ENCODE results near the gene SLC35B4.
A peak's percentile ranks its signal among the peaks of the same experiment; 100 is the strongest.
"Not testable (repeated sequence)": the region's sequence is repeated elsewhere in the genome, so short reads cannot be mapped to it uniquely, and the experiment has no call there.

Gene SLC35B4

DNA sequence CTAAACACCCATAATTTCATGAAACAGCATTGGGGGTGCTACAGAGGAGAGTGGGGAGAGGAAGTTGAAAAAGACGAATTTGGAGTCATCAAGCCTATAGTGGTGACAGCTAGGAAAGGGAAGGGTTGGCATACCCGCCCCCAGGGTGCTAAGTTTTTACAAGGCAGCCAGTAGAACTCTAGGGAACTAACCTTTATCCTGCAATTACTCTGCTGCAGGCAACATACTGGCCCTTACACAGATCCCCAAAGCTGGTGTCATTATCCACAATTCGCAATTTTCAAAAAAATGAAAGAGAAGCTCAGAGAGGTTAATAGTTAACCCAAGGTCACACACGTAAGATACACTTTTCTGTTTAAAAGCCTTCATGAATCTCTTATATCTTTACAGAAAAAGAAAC lies 14.2 kb upstream of the SLC35B4 start:
- no peak for DNase-seq

DNA sequence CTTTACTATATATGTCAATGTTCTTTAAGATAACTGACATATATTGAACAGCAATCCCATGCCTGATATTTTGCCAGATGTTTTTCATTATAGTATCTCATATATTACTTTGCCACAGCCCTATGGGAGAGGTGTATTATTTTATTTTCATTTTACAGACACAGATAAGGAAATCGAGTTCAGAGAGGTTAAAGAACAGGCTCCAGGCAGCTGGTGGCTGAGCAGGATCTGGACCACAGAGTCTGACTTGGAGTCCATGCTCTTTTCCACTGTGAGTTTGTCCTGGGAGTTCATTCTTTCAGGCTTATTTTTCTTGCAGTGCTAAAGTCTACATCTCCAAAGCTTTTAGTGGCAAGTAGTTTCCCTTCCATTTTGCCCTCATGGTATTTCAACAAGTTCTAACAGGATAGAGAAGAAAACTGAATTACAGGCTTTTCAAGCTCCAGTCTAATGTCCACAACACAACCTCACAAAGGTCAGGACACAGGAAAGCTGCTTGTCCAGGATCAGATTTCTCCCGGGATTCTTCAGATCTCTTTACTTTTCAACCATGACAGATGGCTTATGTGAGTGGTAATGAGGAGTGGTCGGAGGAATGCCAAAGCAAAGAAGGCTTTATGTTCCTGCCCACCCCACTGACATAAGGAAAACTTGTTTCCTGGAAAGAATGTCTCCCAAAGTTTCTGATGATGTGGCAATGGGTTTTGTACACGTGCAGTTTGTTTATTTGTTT lies 13.1 kb upstream of the SLC35B4 start:
- DNase-seq, result no peak

DNA sequence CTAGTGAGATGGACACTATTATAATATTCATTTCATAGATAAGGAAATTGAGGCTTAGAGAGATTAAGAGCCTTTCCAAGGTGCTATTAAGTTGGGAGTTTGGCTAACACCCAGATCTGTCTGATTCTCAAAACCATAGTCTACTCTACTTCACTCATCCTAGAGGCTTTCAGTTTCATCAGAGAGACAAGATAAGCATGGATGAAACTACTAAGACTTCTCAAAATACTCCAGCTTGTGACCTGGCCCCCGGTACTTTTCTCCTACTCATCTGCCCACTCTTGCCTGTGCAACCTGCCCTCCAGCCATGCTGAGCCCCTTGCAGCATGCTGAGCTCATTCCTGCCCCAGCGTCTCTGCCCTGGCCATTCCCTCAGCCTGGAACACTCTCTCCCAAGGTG lies 12.2 kb upstream of the SLC35B4 start:
- no peak for DNase-seq

DNA sequence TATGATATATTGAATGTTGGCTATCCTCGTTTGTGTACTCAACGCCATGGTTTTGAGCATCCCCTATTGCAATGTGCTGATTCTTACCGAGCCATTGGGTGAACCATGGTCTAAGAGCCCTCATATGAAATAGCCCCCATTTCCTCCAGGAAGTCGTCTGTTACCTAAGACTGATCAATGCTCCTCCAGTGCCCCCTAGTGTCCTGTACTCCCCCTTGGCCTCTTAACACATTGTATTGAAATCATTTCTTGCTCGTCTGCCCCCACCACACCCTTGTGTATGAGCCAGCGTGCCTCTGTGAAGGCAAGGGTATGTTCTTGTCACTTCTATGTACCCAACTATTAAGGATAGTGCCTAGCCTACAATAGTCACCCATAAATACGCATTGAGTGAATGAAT lies 11.2 kb upstream of the SLC35B4 start:
- peak; percentile 53 to 66 for DNase-seq

DNA sequence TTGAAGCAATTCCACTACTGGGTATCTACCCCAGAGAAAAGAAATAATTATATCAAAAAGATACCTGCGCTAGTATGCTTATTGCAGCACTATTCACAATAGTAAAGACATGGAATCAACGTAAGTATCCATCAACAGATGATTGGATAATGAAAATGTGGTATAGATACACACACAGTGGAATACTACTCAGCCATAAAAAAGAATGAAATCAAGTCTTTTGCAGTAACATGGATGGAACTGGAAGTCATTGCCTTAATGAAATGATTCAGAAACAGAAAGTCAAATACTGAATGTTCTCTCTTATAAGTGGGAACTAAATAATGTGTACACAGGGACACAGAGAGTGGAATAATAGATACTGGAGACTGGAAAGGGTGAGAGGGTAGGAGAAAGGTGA lies 7.4 kb upstream of the SLC35B4 start:
- DNase-seq, result no peak

DNA sequence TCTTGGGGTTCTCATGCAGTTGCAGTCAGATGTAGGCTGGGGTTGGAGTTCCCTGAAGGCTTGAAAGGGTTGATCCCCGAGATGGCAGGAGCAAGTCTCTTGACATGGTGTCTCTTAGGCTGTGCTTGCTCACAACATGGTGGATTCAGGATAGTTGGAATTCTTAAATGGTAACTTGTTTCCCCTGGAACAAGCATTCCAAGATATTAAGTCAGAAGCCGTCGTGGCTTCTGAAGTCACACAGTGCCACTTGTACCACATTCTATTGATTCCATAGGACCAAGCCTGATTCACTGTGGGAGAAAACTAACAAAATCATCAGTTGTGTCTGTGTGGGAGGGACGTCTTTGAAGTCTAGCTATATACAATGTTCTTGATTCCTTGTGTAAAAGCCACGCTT lies 3.5 kb upstream of the SLC35B4 start:
- DNase-seq, result no peak

DNA sequence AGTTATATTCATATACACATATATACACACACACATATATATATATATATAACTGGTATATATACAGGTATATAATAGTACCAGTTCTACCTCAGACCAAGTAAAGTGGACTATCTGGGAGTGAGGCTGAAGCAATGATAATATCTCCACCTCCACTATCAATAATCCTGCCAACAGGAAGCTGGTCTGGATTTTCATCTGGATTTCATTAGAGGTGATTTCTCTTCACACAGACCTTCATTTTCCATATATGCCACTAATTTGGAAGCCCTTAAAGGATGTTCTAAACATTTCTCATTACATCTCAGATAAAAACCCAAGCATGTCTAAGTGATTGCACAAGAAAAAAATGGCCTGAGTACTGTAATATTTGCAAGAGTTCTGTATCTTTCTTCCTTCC lies 1.7 kb upstream of the SLC35B4 start:
- DNase-seq, result no peak

DNA sequence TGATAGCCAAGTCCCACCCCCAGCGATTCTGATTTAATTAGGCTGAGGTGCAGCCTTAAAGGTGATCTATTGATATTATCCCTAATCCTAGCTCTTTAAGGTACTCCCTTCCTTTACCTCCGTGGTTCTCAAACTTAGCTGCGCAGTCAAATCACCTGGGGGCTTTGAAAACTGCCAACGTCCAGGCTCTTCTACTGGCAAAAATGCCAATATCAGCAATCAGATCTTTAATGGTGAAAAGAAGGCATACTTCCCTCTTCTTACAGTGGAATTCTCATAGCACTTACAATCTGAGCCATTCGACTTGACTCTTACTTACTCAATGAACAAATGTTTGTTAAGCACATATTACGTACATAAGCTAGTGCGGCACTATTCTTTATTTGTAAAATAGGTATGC lies 704 bp upstream of the SLC35B4 start:
- DNase-seq, result no peak

DNA sequence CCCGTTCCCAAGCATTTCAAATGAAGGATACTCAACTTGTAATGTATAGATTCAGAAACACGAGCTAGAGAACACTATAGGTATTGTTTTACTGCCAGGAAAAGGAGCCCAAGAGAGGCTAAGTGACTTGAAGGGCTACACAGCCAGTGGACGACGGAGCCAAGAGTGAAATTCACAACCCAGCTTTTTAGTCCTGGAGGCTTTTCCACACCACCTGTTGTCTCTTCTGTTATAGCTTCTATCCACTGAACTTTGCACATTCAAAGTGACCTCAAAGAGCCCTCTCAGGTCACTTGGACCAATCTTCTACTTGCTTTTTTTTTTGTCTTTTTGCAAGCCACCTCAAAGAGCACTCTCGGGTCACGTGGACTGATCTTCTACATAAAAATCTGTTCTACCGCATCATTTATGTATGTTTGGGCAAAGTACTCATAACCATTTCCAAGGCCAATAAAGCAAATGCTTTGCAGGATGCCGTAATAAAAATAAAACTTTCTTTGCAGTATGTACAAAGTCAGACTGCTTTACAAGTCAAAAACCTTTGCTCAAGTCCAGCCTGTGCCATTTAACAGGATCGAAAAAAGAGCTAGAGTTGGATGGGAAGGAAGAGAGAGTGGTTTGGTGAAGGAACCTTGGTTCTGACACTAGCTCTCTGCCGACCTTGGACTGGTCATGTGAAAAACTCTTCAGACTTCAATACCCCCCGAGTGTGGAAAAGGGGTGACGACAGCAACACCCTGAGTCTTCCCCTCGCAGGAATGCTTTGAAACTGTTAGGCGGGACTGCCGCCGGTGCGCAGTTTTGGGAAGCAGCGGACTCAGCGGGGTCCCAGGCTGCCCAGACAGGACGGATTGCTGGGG lies 821 bp downstream of the SLC35B4 start:
- peak in 1 of 2 donors; percentile 16 for DNase-seq

DNA sequence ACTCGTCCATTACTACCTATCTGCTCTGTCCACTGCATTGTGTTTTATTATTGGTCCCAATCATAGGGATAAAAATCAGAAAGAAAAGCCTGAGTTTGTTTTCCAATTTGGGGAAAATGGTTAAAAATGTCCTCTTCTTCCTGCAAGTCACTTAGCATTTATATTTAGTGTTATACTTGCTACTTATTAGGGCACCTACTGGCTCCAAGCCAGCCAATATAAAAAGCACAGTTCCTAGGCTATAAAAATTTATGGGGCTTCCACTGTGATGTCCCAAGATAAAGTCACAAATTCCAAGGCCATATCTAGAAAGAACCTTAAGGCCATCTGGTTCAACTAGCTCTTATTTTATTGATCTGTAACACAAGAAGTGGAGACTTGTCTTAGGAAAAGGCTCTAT lies 3.2 kb downstream of the SLC35B4 start:
- no peak for DNase-seq

DNA sequence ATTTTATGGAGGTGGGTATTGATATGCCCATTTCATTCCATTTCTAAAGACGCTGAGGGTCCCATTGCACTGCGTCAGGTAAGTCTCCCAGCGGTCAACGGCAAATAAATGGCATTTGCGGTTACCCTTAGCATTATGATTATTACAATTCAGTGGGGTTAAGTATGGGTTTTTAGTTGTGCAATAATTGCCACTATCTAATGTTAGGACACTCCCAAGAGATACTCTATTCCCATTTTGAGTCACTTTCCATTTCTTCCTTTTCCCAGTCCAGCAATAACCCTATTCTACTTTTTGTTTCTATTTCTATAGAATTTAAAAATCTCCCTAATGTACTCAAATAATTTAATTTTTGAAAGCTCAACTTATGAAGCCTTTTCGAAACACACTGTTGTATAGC lies 4.0 kb downstream of the SLC35B4 start:
- DNase-seq, result no peak

DNA sequence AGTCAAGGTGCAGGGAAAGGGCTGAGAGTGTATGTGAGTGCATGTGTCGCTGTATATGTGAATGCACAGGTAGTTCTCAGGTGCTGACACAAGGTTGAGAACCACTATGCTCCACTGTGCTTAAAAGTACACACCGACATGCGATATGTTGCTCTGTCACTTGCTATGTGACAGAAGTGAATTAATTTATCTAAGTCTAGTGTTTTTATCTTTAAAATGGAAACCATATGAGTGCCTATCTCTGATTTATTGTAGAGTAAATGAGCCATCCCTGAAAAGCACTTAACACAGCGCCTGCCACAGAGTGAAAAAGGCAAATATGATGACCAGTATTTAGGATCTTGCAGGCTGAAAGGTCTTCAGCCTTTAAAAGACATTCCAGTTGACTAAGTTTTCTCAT lies 4.9 kb downstream of the SLC35B4 start:
- no peak for DNase-seq

DNA sequence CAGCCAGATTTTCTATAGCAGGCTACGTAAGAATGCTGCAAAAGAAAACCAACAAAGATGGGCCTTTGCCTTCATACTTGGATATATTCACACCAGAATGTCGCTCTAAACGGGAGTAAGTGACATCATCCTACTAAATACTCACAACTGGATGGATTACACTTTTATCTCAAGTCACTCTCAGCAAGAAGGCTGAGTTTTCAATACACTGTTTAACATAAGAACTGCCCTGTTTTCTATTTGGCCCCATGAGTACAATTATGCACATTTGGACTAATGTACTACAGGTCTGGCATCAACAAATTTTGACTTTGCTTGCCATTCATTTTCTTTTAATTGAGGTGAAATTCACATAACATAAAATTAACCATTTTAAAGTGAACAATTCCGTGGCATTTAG lies 8.2 kb downstream of the SLC35B4 start:
- no peak for DNase-seq

DNA sequence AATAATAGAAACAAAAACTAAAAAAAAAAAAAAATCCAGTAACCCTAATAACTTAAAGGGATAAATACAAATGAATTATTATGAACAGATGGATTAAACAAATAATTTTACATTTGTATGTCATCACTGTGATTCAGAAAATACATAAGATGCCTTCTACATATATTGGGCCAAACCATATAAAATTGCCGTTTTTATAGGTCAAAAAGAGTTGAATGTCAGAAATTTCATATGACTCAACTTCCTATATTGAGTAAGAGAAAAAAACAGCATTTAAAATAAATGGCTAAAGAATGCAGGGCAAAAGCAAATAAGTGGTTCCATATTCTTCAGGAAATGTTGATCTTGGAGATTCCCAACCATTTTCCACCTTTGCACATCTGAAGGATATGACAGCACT lies 9.4 kb downstream of the SLC35B4 start:
- no peak for DNase-seq

DNA sequence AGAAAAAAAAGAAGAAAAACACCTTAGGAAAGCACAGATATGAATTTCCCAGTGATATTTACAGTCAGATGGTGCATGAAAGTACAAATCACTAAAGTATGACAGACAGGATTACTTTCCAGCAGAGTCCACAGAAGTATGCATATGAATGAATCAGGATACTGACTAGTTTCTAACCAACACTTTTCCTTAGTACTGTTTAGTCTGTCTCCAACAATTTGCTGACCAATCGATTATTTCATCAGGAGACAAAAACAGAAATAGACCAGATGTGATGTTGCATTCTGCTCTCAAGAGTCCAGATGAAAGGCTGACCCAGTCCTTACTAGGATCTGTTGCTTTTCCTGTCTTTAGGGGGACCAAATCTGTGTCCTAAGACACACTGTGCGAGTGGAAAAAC lies 14.6 kb downstream of the SLC35B4 start:
- DNase-seq, result no peak

DNA sequence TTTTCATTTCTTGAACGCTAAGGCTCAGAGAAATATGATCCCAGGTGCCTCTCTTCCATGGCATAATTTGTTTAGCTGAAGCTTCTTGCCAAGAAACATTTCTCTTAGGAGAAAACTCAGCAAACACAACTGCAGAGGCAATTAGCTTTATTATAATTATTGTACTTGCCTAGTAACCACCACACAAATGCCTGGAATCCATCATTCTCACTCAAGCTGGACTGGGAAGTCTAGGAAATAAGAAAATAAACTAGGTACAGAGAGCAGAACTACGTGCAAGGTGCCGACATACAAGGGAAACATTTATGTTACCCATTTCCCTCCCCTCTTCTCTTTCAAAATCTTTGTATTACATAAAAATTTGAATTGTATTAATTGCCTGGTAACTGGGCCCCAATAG lies 15.1 kb downstream of the SLC35B4 start:
- no peak for DNase-seq

DNA sequence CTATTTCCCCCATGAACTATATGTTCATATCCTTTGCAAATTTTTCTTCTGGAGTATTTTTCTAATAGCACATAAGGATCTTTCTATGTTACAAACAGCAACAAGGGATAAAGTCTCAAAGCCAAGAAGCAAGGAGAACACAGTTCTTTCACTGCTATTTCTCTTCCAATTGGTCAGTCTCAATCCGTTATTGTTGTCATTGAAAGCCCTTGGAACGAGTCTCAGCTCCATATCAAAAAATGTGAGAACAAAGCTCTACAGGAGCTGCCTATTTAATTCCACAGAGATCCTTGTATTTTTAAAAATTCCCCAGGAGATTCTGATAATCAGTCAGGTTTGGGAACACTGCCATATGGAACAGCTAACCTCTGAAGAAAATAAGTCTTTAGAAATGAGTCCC lies 15.7 kb downstream of the SLC35B4 start:
- DNase-seq, result no peak

DNA sequence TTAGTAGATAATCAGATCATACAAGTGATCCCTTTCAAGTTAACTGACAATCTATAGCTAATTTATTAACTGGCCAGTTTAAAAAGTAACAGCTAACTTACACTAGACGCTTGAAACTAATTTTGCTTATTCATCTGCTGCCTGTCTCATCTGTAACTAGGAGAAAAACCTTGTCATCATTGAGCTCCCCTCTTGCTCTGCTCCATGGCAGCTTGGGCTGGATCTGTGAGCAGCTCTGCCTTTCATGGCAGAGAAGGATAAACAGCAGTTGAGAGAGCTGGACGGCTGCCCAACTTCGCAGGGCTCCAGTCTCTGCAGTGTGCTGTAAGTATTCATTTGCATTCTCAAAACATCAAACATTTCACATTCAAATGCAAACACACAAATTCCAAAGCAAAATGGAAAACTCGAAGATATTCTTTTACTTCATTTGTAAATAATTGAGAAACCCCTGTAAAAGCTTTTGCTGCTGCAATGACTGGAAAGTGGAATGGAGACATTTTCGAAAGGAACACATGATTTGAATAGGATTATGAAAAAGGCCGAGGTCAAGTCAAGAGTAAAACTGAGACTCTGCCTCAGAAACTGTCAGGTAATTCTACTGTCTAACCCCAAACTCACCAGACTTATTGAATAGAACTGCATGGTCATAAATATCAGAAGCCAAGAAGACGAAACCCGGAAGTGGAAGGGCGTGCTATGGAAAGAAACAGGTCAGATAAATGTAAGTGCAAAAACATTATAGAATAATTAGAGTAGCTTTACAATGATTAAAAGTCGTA lies 17.6 kb downstream of the SLC35B4 start:
- DNase-seq, result no peak

DNA sequence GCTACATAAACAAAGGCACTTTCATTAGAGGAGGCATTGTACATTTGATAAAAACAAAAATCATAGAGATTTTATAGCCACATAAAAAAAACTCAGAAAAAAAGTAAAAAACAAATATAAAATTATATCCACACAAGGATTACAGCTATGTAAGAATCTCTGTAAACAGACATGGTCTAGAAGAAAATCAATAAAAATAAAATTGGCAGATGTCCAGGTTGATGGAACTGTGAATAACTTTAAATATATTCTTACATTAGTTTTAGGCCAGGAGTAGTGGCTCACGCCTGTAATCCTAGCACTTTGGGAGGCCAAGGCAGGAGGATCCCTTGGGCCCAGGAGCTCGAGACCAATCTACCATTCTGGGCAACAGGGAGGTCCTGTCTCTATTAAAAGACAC lies 19.2 kb downstream of the SLC35B4 start:
- no peak for DNase-seq

DNA sequence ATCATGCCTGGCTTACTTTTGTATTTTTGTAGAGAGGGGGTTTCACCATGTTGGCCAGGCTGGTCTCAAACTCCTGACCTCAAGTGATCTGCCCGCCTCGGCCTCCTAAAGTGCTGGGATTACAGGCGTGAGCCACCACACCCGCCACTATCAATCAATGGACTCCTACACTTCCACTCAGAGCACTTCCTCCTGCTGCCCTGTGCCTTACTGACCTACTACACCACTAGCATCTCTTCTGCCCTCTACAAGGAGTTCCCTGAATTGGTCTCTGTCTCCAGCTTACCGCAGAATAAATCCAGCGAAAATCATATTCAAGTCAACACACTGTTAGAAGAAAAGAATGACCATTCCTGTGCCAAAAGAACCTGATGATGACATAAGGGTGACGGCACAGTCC lies 20.7 kb downstream of the SLC35B4 start:
- not testable (repeated sequence) for DNase-seq

DNA sequence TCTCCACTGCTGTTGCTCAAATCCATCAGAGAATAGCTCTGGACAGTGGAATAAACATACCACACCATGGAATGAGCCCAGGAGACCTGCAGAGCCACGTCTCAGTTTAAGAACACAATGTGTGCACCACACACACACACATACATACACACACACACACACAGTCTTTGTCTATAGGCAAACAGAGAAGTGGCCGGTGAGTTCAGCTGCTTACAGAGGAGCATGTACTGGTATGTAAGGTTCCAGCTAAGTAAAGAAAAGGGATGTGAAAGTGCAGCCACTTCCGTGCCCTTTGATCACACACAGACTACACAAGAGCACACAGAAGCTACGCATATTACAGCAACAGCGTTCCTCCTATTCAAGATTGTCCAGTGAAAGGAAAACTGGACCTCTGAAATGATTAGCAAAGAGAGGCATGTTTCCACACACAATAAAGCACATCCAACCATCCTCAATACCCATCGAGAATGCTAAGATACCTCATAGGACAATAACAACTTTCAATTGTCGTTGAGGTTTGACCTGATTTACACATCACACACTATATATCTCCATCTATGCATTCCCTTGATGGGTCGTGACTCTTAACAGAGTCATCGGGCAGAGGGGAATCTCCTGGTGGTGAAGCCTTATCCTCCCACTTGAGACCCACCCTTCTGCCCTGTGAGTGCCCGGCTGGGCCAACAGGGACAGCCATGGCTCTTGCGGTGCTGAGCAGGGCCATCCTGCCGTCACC lies 23.6 kb downstream of the SLC35B4 start:
- DNase-seq, result peak in 1 of 2 donors; percentile 51

DNA sequence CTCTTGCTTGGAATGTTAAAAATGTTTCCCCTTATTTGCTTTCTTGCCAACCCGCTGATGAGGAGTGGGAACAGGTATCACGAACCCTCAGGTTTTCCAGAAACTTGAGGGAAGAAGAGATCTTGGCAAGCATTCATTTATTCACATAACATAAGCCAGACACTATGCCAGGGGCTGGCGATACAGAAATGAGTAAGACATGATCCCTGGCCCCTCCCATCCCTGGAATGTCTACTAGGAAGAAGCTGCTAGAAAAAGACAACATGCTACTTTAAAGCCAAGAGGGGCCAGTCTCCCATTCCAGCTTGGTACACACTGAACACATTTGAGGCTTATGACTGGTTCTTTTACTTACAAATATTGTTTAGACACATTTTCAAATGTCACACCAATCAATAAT lies 26.4 kb downstream of the SLC35B4 start:
- DNase-seq, result no peak

DNA sequence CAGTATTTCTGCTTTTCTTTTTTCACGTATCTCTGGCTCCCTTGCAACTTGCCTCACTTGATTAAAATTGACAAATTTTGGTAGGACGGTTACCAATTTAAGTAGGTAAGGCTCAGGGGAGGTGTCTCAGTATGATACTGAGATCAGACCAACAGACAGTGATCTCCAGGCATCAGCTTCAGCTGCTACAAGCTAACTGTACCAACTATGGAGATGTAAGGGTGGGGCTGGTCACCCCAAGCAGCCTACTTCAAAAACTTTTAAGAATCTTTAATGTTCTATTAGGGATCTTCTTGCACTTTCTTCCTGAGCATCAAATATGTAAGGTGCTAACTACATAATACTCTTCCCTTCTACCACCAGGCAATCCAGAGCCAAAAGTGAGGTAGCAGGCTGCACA lies 26.9 kb downstream of the SLC35B4 start:
- no peak for DNase-seq
